ENCODE data around the gene PRDM16.

DNA sequence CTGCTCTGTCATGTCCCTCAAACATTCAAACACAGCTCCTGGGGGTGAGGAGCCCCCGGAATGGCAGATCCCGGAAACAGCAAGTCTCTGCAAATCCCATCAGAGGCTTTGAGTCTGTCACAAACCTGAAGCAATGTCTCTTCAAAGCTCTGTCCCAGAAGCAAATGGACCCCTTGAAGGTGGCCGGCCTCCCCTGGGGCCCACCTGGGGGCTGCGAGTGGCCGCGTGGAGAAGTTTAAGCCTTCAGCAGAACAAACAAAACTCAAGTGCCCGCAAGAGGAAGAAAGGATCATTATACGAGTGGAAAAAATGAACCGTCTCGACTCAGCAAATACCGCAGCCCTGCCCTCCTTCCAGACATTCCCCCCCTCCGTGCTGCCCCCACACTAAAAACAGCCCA is 53.3 kb downstream of the PRDM16 start:
- TF ChIP-seq CTCF (IDR thresholded peaks at IDR 0.05) = no peak
- TF ChIP-seq POLR2A (IDR thresholded peaks at IDR 0.05) = no peak

Measured in uterus (tissue), 2 donors.